GM12873 (cell line): ENCODE measurements around the gene DGKH.

ENCODE experiments used
- CTCF ChIP-seq: IDR thresholded peaks from 2 replicates; pipeline ENCODE4 v1.5.1; 2012; ENCODE audit warnings: low read depth, mild to moderate bottlenecking, moderate library complexity, low read length, control low read depth; ENCODE audit not compliant: insufficient read depth; ENCODE audit errors: missing control alignments

Gene DGKH

GRCh38 chr13:42218576-42218975 is 170.1 kb downstream of the DGKH start:
- TF ChIP-seq CTCF, result no peak

GRCh38 chr13:42219051-42219450 is 170.6 kb downstream of the DGKH start:
- TF ChIP-seq CTCF, result no peak

- no peak for TF ChIP-seq CTCF
These were observed 171.4 kb downstream of the DGKH start for GRCh38 chr13:42219876-42220275.

GRCh38 chr13:42221121-42221765 is 172.8 kb downstream of the DGKH start:
- TF ChIP-seq CTCF, result no peak

- TF ChIP-seq CTCF, result no peak
These were observed 175.2 kb downstream of the DGKH start for GRCh38 chr13:42223681-42224080.

- no peak for TF ChIP-seq CTCF
These were observed 176.6 kb downstream of the DGKH start for GRCh38 chr13:42225051-42225450.

- TF ChIP-seq CTCF, result no peak
These were observed 180.1 kb downstream of the DGKH start for GRCh38 chr13:42228527-42228926.
